GM21717 (cell line): ENCODE results near the gene PI4KA.

Source experiments
- ATAC-seq: cut with Tn5 transposase; IDR thresholded peaks from one replicate; pipeline ENCODE4 v1.9.1; 2021; ENCODE audit warnings: mild to moderate bottlenecking, moderate library complexity; ENCODE audit not compliant: unreplicated experiment

PI4KA gene

GRCh38 chr22:20819471-20819870, 39.1 kb downstream of the PI4KA start:
- ATAC-seq = no peak

- ATAC-seq = no peak
Measured at GRCh38 chr22:20818471-20818870, 40.1 kb downstream of the PI4KA start.

GRCh38 chr22:20816559-20816958, 42.1 kb downstream of the PI4KA start:
- ATAC-seq = no peak

- no peak for ATAC-seq
Measured at GRCh38 chr22:20815477-20816050, 43.0 kb downstream of the PI4KA start.

GRCh38 chr22:20814221-20814808, 44.3 kb downstream of the PI4KA start:
- ATAC-seq = no peak

- no peak for ATAC-seq
Measured at GRCh38 chr22:20813056-20813455, 45.6 kb downstream of the PI4KA start.

- no peak for ATAC-seq
Measured at GRCh38 chr22:20811971-20812660, 46.5 kb downstream of the PI4KA start.

- ATAC-seq = no peak
Measured at GRCh38 chr22:20811171-20811570, 47.4 kb downstream of the PI4KA start.

- no peak for ATAC-seq
Measured at GRCh38 chr22:20810645-20811044, 48.0 kb downstream of the PI4KA start.

- no peak for ATAC-seq
Measured at GRCh38 chr22:20809538-20810185, 48.9 kb downstream of the PI4KA start.

GRCh38 chr22:20808844-20809243, 49.8 kb downstream of the PI4KA start:
- no peak for ATAC-seq

- no peak for ATAC-seq
Measured at GRCh38 chr22:20807315-20807752, 51.3 kb downstream of the PI4KA start.

- ATAC-seq = no peak
Measured at GRCh38 chr22:20805972-20806471, 52.6 kb downstream of the PI4KA start.

GRCh38 chr22:20804650-20805049, 54.0 kb downstream of the PI4KA start:
- ATAC-seq = no peak

GRCh38 chr22:20803696-20804324, 54.8 kb downstream of the PI4KA start:
- ATAC-seq = no peak

GRCh38 chr22:20802922-20803553, 55.6 kb downstream of the PI4KA start:
- ATAC-seq = no peak

- ATAC-seq = no peak
Measured at GRCh38 chr22:20802452-20802851, 56.2 kb downstream of the PI4KA start.

- ATAC-seq = no peak
Measured at GRCh38 chr22:20799449-20799848, 59.2 kb downstream of the PI4KA start.

GRCh38 chr22:20798974-20799373, 59.6 kb downstream of the PI4KA start:
- no peak for ATAC-seq

- ATAC-seq = no peak
Measured at GRCh38 chr22:20798218-20798617, 60.4 kb downstream of the PI4KA start.

- ATAC-seq = no peak
Measured at GRCh38 chr22:20796731-20797130, 61.9 kb downstream of the PI4KA start.
